IMR-90 (cell line): ENCODE measurements around the gene SLX4IP. TPM values are rescaled to one million over a fixed set of nuclear protein-coding genes. Genes with fewer than 3 reads are reported as not detected.

Source experiments
- ATAC-seq: fragments of 200-7000 bp; cut with Tn5 transposase; 2 replicates; pipeline ENCODE4 v1.9.1; 2020; ENCODE audit warnings: low read depth, mild to moderate bottlenecking, moderate library complexity
- BruUV-seq: library from RNA; stranded (reverse); fragments of 400-500 nt; replicated peaks from 2 replicates; lab custom pipeline; 2021; lab: Mats Ljungman, UMichigan
- CTCF ChIA-PET: fragments of 300-600 bp; formaldehyde crosslinking; extraction: SDS; loops from one replicate; lab custom pipeline; 2021; ENCODE audit warnings: antibody characterized with exemption; lab: Yijun Ruan, JAX
- POLR2A ChIA-PET: fragments of 300-600 bp; sonication (Branson Sonifier 250); formaldehyde crosslinking; loops from one replicate; lab custom pipeline; 2022; ENCODE audit warnings: antibody characterized with exemption; ENCODE audit not compliant: unreplicated experiment; lab: Charles Lee
- DNase-seq: peaks from one replicate; pipeline ENCODE4 v3.0.0; 2013
- H2AFZ ChIP-seq: replicated peaks from 2 replicates; pipeline ENCODE3; 2013; ENCODE audit warnings: low read length, mild to moderate bottlenecking; ENCODE audit not compliant: poor library complexity
- H2AK5ac ChIP-seq: 2 replicates; pipeline ENCODE4 v1.6.1; 2013; ENCODE audit warnings: low read depth, low read length, inconsistent platforms
- H2AK9ac ChIP-seq: replicated peaks from 2 replicates; pipeline ENCODE3; 2013; ENCODE audit warnings: mild to moderate bottlenecking, low read depth, low read length, moderate library complexity; ENCODE audit not compliant: poor library complexity
- H2BK120ac ChIP-seq: 2 replicates; pipeline ENCODE4 v1.6.1; 2013; ENCODE audit warnings: low read depth, low read length, inconsistent platforms
- H2BK15ac ChIP-seq: 3 replicates; pipeline ENCODE4 v1.6.1; 2013; ENCODE audit warnings: low read depth, low read length, inconsistent platforms
- H2BK20ac ChIP-seq: 2 replicates; pipeline ENCODE4 v1.6.1; 2013; ENCODE audit warnings: low read depth, mild to moderate bottlenecking, inconsistent platforms, low read length, moderate library complexity
- H2BK5ac ChIP-seq: 2 replicates; pipeline ENCODE4 v1.6.1; 2013; ENCODE audit warnings: mild to moderate bottlenecking, low read depth, low read length, inconsistent platforms; ENCODE audit not compliant: poor library complexity, severe bottlenecking
- H3K14ac ChIP-seq: replicated peaks from 2 replicates; pipeline ENCODE4 v1.6.1; 2013; ENCODE audit warnings: low read depth, low read length, inconsistent platforms
- H3K18ac ChIP-seq: 2 replicates; pipeline ENCODE4 v1.6.1; 2013; ENCODE audit warnings: low read depth, low read length, control low read depth
- H3K23ac ChIP-seq: 2 replicates; pipeline ENCODE4 v1.6.1; 2013; ENCODE audit warnings: low read depth, low read length, inconsistent platforms
- H3K27ac ChIP-seq: 2 replicates; pipeline ENCODE4 v1.5.1; 2013; ENCODE audit warnings: mild to moderate bottlenecking, control low read depth, low read length; ENCODE audit not compliant: insufficient read depth
- H3K27me3 ChIP-seq: 2 replicates; pipeline ENCODE4 v1.6.1; 2013; ENCODE audit warnings: low read length; ENCODE audit not compliant: control insufficient read depth, insufficient read depth
- H3K36me3 ChIP-seq: 2 replicates; pipeline ENCODE4 v1.6.1; 2013; ENCODE audit warnings: low read length, mixed read lengths; ENCODE audit not compliant: control insufficient read depth, insufficient read depth
- H3K4ac ChIP-seq: 2 replicates; pipeline ENCODE4 v1.6.1; 2013; ENCODE audit warnings: low read depth, low read length, inconsistent platforms
- H3K4me1 ChIP-seq: 2 replicates; pipeline ENCODE4 v1.6.1; 2013; ENCODE audit warnings: low read length, mixed read lengths; ENCODE audit not compliant: control insufficient read depth, insufficient read depth
- H3K4me2 ChIP-seq: 2 replicates; pipeline ENCODE4 v1.6.1; 2013; ENCODE audit warnings: low read depth, mild to moderate bottlenecking, control low read depth, low read length, moderate library complexity
- H3K4me3 ChIP-seq: 2 replicates; pipeline ENCODE4 v1.5.1; 2013; ENCODE audit warnings: low read depth, mild to moderate bottlenecking, control low read depth, low read length, moderate library complexity; ENCODE audit not compliant: insufficient read depth
- H3K56ac ChIP-seq: 2 replicates; pipeline ENCODE4 v1.6.1; 2013; ENCODE audit warnings: low read length, inconsistent platforms; ENCODE audit not compliant: insufficient read depth; ENCODE audit errors: extremely low read depth
- H3K79me1 ChIP-seq, 2 experiments: 2 replicates each; pipeline ENCODE4 v1.6.1; 2013; ENCODE audit warnings: low read length in 2 of 2, inconsistent platforms in 1 of 2, low read depth in 1 of 2
- H3K9ac ChIP-seq: 2 replicates; pipeline ENCODE4 v1.6.1; 2013; ENCODE audit warnings: low read depth, low read length, control low read depth
- H3K9me1 ChIP-seq: 2 replicates; pipeline ENCODE4 v1.6.1; 2013; ENCODE audit warnings: low read length, inconsistent platforms; ENCODE audit not compliant: insufficient read depth
- H3K9me3 ChIP-seq: 2 replicates; pipeline ENCODE4 v1.6.1; 2013; ENCODE audit warnings: low read length; ENCODE audit not compliant: control insufficient read depth, insufficient read depth
- H4K20me1 ChIP-seq: 2 replicates; pipeline ENCODE4 v1.6.1; 2013; ENCODE audit warnings: low read length, inconsistent platforms; ENCODE audit not compliant: insufficient read depth
- H4K5ac ChIP-seq: 2 replicates; pipeline ENCODE4 v1.6.1; 2013; ENCODE audit warnings: mild to moderate bottlenecking, low read depth, low read length, control low read depth
- H4K8ac ChIP-seq, 2 experiments: 2 replicates each; pipeline ENCODE4 v1.6.1; 2013; ENCODE audit warnings: low read depth in 2 of 2, low read length in 2 of 2, control low read depth in 1 of 2, inconsistent platforms in 1 of 2
- H4K91ac ChIP-seq: 2 replicates; pipeline ENCODE4 v1.6.1; 2013; ENCODE audit warnings: low read depth, low read length, inconsistent platforms; ENCODE audit not compliant: insufficient read depth
- BHLHE40 ChIP-seq: fragments of 150-350 bp; IDR thresholded peaks from 2 replicates; pipeline ENCODE4 v1.6.1; 2016; ENCODE audit warnings: mild to moderate bottlenecking, low read depth, low read length
- CEBPB ChIP-seq: IDR thresholded peaks from 2 replicates; pipeline ENCODE4 v1.6.1; 2012; ENCODE audit warnings: low read depth, low read length, improper control_type of control experiment
- CHD1 ChIP-seq: IDR thresholded peaks from 2 replicates; pipeline ENCODE4 v1.6.1; 2012; ENCODE audit warnings: low read depth, low read length, improper control_type of control experiment
- FOS ChIP-seq: fragments of 150-350 bp; IDR thresholded peaks from 2 replicates; pipeline ENCODE4 v1.6.1; 2016; ENCODE audit warnings: low read depth, low read length
- MAFK ChIP-seq: IDR thresholded peaks from 2 replicates; pipeline ENCODE4 v1.6.1; 2012; ENCODE audit warnings: low read depth, low read length, improper control_type of control experiment
- MAZ ChIP-seq: IDR thresholded peaks from 2 replicates; pipeline ENCODE4 v1.6.1; 2012; ENCODE audit warnings: low read depth, mild to moderate bottlenecking, low read length, improper control_type of control experiment, moderate library complexity, borderline replicate concordance
- NFE2L2 ChIP-seq: fragments of 150-350 bp; IDR thresholded peaks from 2 replicates; pipeline ENCODE4 v1.6.1; 2016; ENCODE audit warnings: low read depth, mild to moderate bottlenecking, low read length
- RAD21 ChIP-seq: IDR thresholded peaks from 2 replicates; pipeline ENCODE4 v1.6.1; 2012; ENCODE audit warnings: low read length, improper control_type of control experiment
- RCOR1 ChIP-seq: IDR thresholded peaks from 2 replicates; pipeline ENCODE4 v1.6.1; 2012; ENCODE audit warnings: mild to moderate bottlenecking, low read length, improper control_type of control experiment; ENCODE audit not compliant: insufficient replicate concordance
- RFX5 ChIP-seq: IDR thresholded peaks from 2 replicates; pipeline ENCODE4 v1.8.0; 2012; ENCODE audit warnings: low read depth, mild to moderate bottlenecking, low read length, moderate library complexity
- SMC3 ChIP-seq: fragments of 150-350 bp; IDR thresholded peaks from 2 replicates; pipeline ENCODE4 v1.6.1; 2016; ENCODE audit warnings: low read depth, mild to moderate bottlenecking, antibody characterized with exemption, low read length, moderate library complexity
- WGBS, 2 experiments: methylation state at CpG; one replicate each; pipeline versions ENCODE4 v1.1.5 to v1.1.7; 2013; ENCODE audit warnings: missing lambda C conversion rate in 2 of 2; ENCODE audit not compliant: insufficient read length in 1 of 2; ENCODE audit errors: extremely low coverage in 2 of 2; 5-methylcytosine and 5-hydroxymethylcytosine counted together
- dilution Hi-C: fragments of 300-500 bp; cut with HindIII; formaldehyde crosslinking; loops from one replicate; pipeline ENCODE4 v1.14.3; 2018; ENCODE audit warnings: low sequenced_read_pairs; ENCODE audit not compliant: unreplicated experiment
- in situ Hi-C: fragments of 300-500 bp; cut with MboI; formaldehyde crosslinking; loops from 3 replicates; pipeline ENCODE4 v1.14.3; 2019; ENCODE audit warnings: low sequenced_read_pairs, inconsistent platforms, mixed read lengths
- intact Hi-C: fragments of 100-400 bp; cut with micrococcal nuclease; formaldehyde crosslinking; loops from 2 replicates; pipeline ENCODE4 v1.10.0; 2022
- polyA plus RNA-seq, 3 experiments: library from polyadenylated mRNA; depleted of rRNA; stranded (reverse); fragments of >200 nt; gene quantifications; 2 replicates each; pipeline ENCODE4 v1.2.3, GENCODE V29; 2012; ENCODE audit warnings: low replicate concordance in 1 of 3
- total RNA-seq: library from RNA; depleted of rRNA; stranded (reverse); fragments of >200 nt; gene quantifications from 2 replicates; pipeline ENCODE4 v1.2.3, GENCODE V29; 2012
- TF ChIP-seq, protein P1 (sequence below): conservative IDR thresholded peaks from 2 replicates; pipeline ENCODE4 v1.5.1; 2012; ENCODE audit warnings: mild to moderate bottlenecking, low read depth, low read length, improper control_type of control experiment
- TF ChIP-seq, protein P2 (sequence below): fragments of 150-350 bp; IDR thresholded peaks from 2 replicates; pipeline ENCODE4 v1.6.1; 2016; ENCODE audit warnings: low read depth, mild to moderate bottlenecking, low read length, moderate library complexity, borderline replicate concordance

SLX4IP gene
- total and polyA plus RNA-seq, 2 of the 4 experiments (the other 2 are of a cell fraction) = 1.3 to 5.9 TPM

DNA sequence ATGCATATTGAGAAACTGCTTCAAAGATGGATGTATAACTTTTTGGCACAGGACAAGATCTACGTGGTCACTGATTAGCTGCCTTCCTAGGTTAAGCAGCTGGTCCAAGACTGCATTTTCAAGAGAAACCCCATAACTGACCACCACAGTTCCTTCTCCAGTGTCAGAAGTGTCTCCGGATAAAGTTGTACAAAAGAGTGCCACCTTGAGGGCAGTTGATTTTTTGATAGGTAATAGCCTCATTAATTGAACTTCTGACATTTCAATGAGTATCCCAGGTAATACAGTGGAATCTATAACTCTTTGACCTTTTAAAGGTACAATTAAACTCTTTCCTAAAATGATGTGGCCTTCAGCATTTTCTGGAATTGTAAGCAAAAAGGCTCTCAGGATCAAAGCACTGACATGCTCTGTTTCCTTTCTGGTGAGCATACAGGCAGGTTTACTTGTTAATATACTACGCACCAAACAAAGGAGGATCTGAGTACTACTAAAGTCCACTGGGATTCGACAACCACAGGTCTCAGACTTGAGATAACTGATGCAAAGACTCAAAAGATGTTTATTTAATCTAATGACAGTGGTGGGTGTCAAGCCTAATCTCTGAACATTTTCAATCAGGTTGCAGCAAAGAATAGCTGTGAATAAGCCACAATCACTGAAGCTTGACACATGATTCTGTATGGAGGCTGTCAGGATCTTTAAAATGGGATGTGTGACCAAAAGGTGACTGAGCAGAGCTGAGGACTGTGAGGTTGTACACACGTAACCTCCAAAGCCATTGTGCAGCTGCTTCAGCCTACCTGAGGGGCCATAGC is 22.3 kb upstream of the SLX4IP start (continued):
- no peak for TF ChIP-seq NFE2L2

DNA sequence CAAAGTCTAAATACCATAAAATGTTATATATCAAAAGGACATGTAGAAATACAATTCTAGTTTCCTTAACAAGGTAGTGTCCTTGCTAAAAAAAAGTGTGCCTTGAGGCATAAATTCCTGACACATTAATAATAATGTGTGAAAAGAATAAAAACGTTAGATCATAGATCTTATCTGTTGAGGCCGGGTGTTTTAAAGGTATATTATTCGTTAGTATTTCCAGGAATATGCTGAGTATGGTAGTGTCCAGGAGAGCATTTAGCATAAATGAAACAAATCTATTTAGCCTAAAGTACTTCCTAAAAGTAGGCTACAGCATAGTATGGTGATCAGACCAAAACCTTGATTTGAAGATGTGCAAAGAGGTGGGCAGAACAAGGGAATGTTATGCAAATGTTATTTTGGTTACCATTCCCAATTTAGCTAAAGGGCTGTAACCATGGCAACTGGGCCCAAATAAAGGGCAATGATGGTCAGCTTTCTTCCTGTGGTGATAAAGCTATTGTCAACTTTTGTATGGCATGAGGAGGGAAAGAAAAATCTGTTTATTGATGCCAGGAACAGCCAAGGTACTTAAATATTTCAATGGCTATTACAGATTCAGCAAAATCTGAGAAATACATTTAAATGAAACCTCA is 20.0 kb upstream of the SLX4IP start:
- Histone ChIP-seq H2BK5ac (no peak overlapping the region), H3K4me2 (no peak overlapping the region), H3K27me3 (no peaks in the 10 kb centered on the region), H3K56ac (no peak overlapping the region), H2BK15ac (no peak overlapping the region), H2AK9ac (no peak overlapping the region), H4K91ac (no peak overlapping the region), H4K5ac (no peak overlapping the region), H3K4ac (no peak overlapping the region), H3K14ac (no peak overlapping the region), H3K4me1 (no peaks in the 10 kb centered on the region; the same call in 1 of the 2 replicates), H2AFZ (no peak overlapping the region), H2AK5ac (no peak overlapping the region), H4K20me1 (no peaks in the 10 kb centered on the region), H3K27ac (no peak overlapping the region), H3K79me1 (peaks cover 14 to 23% of the 10 kb centered on the region in 2 experiments), H3K36me3 (peaks cover 3% of the 10 kb centered on the region), H3K23ac (no peak overlapping the region), H2BK20ac (no peak overlapping the region), H2BK120ac (no peak overlapping the region), H3K18ac (no peak overlapping the region), H3K9me3 (no peaks in the 10 kb centered on the region), H4K8ac (no peak overlapping the region), H3K9me1 (0 out of 2 replicates have a peak, but pooled peaks cover 2% of the 10 kb centered on the region), H3K4me3 (no peak overlapping the region), H3K9ac (no peak overlapping the region)
- dilution Hi-C loops = no loop called here
- no CpG with 5 or more reads among the region's 3 CpGs for WGBS, 2 experiments
- ChIA-PET CTCF (no interaction called here), POLR2A (no interaction called here)
- in situ Hi-C loops = loop anchor here (10.0 kb wide), 1 partner anchor 790 kb away; no protein-coding TSS in a partner anchor
- ATAC-seq (no peak), DNase-seq (no peak)
- no TSS peak for BruUV-seq
- intact Hi-C loops = no loop called here
- TF ChIP-seq BHLHE40 (no peak), MAFK (no peak), RCOR1 (no peak), MAZ (no peak), RFX5 (no peak), SMC3 (no peak), CHD1 (no peak), CEBPB (no peak), NFE2L2 (no peak), RAD21 (no peak), FOS (no peak)
- TF ChIP-seq, protein P1, sequence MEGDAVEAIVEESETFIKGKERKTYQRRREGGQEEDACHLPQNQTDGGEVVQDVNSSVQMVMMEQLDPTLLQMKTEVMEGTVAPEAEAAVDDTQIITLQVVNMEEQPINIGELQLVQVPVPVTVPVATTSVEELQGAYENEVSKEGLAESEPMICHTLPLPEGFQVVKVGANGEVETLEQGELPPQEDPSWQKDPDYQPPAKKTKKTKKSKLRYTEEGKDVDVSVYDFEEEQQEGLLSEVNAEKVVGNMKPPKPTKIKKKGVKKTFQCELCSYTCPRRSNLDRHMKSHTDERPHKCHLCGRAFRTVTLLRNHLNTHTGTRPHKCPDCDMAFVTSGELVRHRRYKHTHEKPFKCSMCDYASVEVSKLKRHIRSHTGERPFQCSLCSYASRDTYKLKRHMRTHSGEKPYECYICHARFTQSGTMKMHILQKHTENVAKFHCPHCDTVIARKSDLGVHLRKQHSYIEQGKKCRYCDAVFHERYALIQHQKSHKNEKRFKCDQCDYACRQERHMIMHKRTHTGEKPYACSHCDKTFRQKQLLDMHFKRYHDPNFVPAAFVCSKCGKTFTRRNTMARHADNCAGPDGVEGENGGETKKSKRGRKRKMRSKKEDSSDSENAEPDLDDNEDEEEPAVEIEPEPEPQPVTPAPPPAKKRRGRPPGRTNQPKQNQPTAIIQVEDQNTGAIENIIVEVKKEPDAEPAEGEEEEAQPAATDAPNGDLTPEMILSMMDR = no peak
- TF ChIP-seq, protein P2, sequence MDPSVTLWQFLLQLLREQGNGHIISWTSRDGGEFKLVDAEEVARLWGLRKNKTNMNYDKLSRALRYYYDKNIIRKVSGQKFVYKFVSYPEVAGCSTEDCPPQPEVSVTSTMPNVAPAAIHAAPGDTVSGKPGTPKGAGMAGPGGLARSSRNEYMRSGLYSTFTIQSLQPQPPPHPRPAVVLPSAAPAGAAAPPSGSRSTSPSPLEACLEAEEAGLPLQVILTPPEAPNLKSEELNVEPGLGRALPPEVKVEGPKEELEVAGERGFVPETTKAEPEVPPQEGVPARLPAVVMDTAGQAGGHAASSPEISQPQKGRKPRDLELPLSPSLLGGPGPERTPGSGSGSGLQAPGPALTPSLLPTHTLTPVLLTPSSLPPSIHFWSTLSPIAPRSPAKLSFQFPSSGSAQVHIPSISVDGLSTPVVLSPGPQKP = no peak
